NCI-H510A (cell line): Measurements from ENCODE around the gene TANK.

ENCODE experiments used
- DNase-seq: peaks from one replicate; lab custom pipeline; 2025; lab: John Stamatoyannopoulos, UW

Gene TANK

GRCh38 chr2:161228511-161229240, 68.4 kb downstream of the TANK start:
- no peak for DNase-seq

DNA sequence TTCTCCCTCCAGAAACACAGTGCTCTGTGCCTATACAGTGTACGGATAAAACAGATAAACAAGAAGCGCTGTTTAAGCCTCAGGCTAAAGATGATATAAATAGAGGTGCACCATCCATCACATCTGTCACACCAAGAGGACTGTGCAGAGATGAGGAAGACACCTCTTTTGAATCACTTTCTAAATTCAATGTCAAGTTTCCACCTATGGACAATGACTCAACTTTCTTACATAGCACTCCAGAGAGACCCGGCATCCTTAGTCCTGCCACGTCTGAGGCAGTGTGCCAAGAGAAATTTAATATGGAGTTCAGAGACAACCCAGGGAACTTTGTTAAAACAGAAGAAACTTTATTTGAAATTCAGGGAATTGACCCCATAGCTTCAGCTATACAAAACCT, 70.7 kb downstream of the TANK start:
- no peak for DNase-seq

- no peak for DNase-seq
Observed at GRCh38 chr2:161232571-161232970, 72.3 kb downstream of the TANK start.

DNA sequence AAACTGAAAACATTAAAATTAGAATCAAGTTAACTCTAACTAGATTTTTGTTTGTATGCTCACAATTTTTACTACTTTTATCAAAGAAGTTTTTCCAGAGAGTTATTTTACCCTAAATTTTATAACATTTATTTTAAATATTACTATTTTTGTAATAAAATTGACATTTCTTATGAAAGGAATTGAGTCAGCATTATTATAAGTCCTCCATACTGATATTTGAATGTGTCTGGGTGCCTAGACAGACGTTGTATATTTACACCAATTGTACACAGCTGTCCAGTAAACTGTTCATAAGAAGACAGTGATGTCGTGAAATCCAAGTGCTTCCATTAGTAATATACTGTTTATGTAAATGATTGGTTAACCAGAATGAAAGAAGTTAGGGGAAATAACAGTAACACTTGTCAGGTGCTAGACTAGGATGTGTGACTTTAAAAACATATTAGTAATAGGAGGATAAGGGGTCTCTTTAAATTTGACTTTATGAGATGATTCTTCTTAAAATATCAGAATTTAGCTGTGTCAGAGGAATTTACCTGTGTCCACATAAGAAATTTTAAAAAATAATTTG, 73.7 kb downstream of the TANK start:
- no peak for DNase-seq

GRCh38 chr2:161234627-161235026, 74.4 kb downstream of the TANK start:
- DNase-seq = no peak

GRCh38 chr2:161237392-161238264, 77.4 kb downstream of the TANK start:
- DNase-seq = no peak

DNA sequence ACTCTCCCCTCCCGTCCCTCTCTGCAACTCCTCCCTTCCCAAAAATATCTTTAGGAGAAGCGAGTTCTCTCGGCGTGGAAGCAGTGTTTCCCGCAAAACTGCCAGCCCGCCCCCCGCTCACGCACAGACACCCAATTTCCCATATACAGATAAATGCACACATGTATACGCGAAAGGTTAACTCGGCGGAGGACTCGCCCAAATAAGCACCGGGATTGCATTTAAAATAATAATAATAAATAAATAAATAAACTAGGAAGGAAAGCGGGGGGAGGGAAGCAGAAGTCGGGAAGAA, 78.0 kb downstream of the TANK start:
- DNase-seq = no peak

DNA sequence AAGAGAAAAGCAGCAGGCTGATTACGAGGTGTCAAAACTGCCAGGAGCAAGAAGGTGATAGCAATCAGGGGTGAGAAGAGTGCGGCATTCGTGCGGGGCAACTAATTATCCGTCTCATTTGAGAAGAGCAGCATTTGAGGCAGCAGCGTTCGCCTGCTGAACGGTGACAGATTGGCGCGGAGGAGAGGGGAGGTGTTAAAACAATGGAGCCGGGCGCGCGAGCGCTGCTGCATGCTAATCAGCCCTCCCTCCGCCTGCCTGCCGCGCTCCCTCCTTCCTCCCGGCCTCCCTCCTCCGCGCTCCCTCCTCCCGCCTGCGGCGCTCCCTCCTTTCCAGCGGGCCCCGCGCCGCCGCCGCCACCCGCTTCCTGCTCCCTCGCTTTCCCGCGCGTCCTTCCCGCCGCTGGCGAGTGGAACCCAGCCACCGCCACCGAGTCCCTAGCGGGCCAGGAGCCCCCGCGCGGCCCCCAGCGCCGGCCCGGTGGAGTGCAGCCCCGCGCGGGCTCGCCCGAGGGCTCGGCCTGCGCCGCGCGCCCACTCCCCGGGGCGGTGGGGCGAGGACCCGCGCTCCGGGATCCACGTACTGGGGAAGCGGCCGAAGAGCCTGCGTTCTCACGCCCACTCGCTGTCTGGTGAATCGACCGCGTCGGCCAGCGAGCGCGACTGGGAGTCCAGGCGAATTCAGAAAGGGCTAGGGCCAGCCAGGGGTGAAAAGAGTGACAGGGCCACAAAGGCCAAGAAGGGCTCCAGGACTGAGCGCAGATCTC, 78.5 kb downstream of the TANK start:
- peak; percentile 37 for DNase-seq

DNA sequence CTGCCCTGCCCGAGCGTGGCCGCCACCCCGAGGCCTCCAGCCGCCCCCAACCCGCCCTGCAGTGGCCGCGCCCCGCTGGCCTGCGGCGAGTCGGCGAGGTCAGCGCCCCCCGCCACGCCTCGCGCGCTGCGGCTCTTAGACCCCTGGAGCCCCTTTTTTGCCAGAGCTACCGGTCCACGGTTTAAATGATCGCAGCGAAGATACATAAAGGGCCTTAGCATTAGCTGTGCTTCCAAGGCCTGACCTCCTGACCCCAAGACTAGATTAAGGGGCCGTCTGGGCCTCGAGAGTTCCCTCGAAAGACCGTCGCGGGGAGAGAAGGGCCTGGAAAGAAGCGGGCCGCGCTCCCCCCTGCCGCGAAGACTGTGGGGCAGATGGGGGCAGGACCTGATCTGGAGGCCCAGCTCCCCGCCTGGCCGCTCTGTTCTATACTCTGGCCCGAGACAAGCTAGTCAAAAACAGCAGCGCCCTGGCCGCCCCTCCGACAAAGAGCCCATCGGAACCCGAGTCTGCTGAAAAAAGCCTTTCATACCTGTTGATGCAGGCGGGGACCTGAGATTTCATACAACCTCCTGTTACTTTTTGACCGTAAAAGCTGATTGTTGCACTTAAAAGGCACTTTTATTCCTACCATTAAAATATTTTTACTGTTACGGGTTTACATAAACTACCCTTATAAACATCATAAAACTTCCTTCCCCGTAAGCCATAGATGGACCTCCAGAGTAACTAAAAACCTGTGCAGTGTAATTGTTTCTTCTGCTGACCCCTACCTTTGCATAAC, 79.3 kb downstream of the TANK start:
- DNase-seq = no peak

- DNase-seq = no peak
Observed at GRCh38 chr2:161241894-161242293, 81.7 kb downstream of the TANK start.

DNA sequence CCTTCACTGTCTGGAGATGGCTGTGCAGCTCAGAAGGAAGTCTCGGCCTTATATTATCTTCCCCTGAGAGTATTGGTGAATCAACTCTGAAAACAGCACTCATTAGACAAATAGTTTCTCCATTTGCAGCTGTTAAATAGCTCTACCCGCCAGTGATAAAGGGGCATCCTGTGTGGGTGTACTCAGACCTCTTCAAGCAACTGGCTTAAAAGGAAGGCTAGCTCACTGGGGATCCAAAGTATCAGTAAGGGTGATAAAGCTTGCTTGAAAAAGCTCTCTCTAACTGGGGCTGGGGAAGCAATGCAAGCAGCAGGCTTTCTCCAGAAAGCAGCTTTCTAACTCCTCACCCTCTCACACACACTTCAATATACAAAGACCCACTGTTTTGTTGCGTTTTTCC, 83.1 kb downstream of the TANK start:
- no peak for DNase-seq

DNA sequence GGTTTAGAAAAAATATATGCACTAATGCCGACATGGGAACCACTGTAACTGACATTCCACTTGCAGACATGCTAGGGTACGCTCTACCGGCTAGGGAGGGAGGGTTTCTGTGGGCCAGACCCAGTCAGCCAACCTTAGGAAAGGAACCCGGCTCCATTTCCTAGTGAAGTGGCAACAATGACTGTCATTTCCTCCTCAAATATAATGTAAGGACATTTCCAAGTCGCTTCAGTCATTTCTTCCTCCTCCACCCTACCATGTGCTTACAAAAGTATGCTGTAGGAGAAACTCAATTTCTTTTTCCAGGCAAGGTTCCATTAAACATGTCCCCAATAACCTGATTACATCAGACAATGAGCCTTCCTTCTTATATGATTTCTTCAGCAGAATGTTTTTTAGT, 83.7 kb downstream of the TANK start:
- no peak for DNase-seq

DNA sequence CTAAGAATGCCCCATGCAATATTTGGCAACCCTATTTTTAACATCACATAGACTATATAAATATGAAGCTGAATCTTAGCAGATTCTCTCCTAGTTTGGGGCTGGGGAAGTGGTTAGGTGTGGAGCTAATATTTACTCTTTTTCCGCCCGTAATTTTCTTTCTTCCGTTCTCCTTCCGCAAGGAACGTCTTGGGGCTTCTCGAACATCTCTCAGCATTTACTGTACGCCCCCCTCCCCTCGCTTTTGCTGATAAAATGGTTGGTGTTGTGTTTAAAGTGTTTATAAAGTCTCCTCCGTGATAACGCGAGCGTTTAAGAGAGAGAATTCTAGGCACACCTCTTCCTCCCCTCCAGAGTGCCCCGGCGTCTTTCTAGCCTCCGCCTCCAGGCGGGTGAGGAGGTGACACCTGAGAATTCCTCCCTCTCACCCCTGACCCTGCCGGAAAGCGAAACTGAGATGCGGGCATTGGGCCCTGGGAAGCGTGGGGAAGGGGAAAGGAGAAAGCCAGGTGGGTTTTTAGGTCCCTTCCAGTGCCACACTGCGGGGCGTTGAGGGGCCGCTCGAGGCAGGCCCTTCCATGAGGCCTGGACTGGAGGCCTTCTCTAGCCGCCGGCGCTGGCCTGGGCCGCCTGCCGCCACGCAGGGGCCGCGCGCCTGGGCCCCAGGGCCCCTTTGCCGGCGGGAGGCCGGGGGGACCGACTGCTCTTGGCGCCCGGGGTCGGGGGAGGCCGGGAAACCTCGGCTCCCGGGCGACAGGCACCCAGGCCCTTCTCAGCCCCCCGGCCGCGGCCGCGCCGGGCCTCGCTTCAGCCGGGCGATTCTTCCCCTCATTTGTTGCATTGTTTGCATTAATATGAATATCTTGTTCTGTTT, 84.4 kb downstream of the TANK start:
- DNase-seq = peak; percentile 50

- no peak for DNase-seq
Observed at GRCh38 chr2:161245261-161245553, 85.0 kb downstream of the TANK start.

GRCh38 chr2:161245671-161246070, 85.4 kb downstream of the TANK start:
- no peak for DNase-seq

DNA sequence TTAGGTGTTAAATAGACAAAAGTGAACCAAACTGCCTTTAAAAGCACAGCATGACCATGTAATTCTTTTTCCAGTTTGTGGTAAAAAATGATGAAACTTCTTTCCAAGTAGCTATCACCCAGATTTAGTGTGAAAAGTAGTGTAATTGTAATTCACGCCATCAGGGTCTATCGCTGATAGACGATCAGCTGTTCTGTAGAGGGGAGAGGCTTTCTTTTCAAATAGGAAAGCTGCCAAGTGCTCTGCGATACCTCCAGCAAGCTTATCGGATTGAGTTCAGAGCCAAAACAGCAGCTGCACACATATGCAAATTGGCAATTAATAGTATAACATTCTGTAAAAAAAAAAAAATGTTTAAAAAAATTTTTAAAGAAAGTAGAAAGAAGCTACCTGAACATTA, 86.1 kb downstream of the TANK start:
- DNase-seq = no peak

GRCh38 chr2:161250864-161251436, 90.7 kb downstream of the TANK start:
- DNase-seq = peak; percentile 12

- DNase-seq = no peak
Observed at GRCh38 chr2:161257123-161257952, 97.1 kb downstream of the TANK start.

GRCh38 chr2:161265874-161266273, 105.6 kb downstream of the TANK start:
- DNase-seq = no peak

GRCh38 chr2:161269111-161269510, 108.9 kb downstream of the TANK start:
- no peak for DNase-seq
